HG02885 (cell line): ENCODE results near the gene PCDH19.
A peak's percentile ranks its signal among the peaks of the same experiment; 100 is the strongest.

ENCODE experiments used
- ATAC-seq: cut with Tn5 transposase; IDR thresholded peaks from one replicate; pipeline ENCODE4 v1.9.1; 2021; ENCODE audit warnings: mild to moderate bottlenecking; ENCODE audit not compliant: unreplicated experiment, poor library complexity

The PCDH19 gene

GRCh38 chrX:100299559-100299958 is 110.5 kb downstream of the PCDH19 start:
- no peak for ATAC-seq

DNA sequence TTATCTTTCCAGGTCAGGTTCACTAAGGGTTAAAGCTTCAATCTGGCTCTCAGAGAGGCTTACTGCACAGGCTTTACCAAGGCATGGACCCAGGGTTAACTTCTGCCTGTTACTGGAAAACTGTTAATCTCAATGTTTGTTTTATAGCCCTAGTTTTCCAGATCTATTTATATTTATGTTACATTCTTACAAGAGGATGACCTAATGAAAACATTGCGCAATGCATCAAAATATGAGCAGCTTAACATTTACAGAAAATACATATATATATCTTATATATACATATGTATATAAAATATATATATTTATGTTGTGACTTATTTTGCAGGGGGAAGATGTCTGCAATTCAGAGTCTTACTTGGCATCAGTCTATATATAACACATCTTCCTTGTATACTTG is 112.3 kb downstream of the PCDH19 start:
- ATAC-seq: no peak

DNA sequence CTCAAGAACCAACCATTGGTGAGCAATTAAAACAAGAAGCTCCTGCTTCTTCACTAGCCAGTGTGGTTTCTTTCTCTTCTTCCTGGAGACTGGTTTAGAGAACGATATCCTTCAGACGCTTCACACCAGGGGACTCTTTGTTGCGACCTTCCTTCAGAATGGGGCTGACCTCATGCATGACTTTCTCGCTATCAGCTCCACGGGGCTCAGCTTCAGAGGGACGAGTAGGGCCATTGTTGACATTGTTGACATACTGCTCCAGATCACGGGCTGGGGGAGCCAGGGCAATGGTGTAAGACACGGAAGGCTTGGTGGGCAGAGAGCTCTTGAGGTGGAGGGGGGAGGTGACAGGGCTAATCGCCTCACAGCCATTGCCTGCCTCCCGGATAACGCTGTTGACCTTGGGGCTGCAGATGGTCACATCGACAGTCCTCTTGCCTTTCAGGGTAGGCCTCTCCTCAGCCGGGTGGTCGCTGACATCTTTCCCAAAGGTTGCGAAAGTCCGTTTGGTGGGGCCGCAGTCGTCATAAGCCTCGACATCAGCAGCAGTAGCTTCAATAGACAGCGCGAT is 113.8 kb downstream of the PCDH19 start:
- no peak for ATAC-seq

DNA sequence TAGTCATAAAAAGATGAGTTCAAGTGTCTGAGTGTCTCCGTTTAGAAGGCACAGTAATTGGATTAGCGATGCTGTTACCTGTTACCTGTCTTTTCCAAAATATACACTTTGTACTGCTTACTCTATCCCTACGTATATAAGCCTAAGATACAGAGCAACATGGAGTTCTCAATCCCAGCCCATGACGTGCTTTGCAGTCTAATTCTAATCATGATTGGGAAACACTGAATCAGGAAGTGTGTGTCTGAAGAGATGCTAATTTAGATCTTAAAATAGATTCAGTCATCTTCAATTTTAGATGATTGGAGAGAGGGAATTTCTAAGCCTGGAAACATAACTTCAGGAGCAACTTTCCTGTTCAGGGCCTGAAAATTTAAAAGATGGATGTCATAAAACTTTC is 115.1 kb downstream of the PCDH19 start:
- no peak for ATAC-seq

- ATAC-seq: no peak
These were observed 121.0 kb downstream of the PCDH19 start for GRCh38 chrX:100289066-100289558.

DNA sequence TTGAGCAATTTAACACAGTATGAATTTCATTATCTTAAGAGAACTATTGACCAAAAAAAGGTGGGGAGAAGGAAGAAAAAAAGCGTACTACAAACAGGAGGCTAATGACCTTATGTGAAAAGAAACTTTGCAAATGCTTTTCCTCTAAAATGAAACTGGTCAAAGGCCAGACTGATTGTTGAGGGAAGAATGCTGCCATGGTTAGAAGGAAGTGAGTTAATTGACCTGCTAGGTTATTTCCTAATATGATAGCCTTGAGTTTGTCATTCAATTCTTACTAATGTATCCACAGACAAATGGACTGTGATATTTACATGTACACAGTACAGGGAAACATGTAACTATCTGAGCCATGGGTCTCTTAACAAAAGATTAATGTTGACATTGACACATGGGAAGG is 132.8 kb downstream of the PCDH19 start:
- ATAC-seq: no peak

DNA sequence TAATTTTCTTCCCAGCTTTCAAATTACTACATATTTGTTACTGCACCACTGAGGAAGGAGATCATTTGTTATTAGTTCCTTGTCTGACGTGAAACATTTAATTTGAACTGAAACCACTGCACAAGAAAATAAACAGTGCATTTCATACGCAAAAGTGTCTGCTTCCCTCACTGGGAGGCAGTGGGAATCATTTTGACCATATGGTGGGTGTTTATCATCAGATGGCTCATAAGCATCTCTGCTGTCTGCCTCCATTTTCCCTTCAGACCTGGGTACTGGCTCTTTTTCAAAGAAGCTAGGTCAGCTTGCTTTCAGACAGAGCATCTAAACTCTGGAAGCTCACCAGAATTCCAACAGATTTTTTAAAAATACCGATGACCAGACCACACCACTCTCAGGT is 135.2 kb downstream of the PCDH19 start:
- no peak for ATAC-seq

- ATAC-seq: no peak
These were observed 144.9 kb downstream of the PCDH19 start for GRCh38 chrX:100265179-100265578.

- peak; percentile 91 for ATAC-seq
These were observed 145.9 kb downstream of the PCDH19 start for GRCh38 chrX:100264200-100264599.

DNA sequence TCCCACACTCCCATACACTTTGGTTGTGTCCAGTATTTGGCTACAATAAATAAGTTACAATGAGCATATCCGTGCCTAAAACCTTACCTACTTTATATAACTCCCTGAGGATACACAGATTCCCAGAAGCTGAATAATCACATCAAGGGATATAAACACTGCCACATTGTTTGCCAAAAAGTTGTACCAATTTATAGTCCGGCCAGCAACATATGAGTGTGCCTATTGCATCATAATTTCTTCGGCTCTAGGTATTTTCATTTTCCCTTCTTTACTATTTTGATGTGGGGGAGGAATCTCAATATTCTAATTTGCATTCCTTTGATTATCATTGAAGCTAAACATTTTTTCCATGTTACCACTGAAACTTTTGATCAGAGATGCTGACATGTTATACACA is 146.4 kb downstream of the PCDH19 start:
- no peak for ATAC-seq

DNA sequence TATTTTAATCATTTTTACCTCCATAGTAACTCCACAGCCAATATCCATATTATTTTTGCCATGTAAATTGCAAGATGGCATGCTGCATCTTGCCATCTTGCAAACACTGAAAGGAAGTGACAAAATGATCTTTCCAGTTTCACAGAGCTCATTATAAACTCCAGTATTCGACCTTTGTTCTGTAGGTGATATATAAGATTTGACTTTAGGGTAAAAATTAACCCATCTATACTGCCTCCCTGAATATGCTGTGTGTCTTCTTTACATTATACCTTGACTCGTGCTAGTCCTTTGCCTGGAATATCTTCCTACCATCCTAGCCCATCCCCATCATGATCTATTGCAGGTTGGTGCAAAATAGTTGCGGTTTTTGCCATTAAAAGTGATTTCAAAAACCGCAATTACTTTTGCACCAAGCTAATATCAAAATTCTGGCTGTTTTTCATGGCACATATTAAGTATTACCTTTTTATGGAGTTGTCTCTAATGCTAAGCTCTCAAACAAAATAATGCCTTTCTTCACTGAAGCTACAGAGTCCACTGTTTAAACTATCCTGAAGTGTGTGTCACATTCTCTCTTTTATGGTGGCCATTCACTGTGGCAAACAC is 161.1 kb downstream of the PCDH19 start:
- no peak for ATAC-seq

GRCh38 chrX:100247826-100248225 is 162.2 kb downstream of the PCDH19 start:
- no peak for ATAC-seq

- no peak for ATAC-seq
These were observed 165.4 kb downstream of the PCDH19 start for GRCh38 chrX:100244681-100245080.
